GM12878 (cell line): ENCODE measurements around the gene ACTMAP. TPM values are rescaled to one million over a fixed set of nuclear protein-coding genes. Genes with fewer than 3 reads are reported as not detected.

ENCODE experiments used
- ATAC-seq: fragments of 200-7000 bp; cut with Tn5 transposase; 3 replicates; pipeline ENCODE4 v1.9.1; 2020; ENCODE audit warnings: mild to moderate bottlenecking, moderate library complexity
- BruUV-seq: library from RNA; stranded (reverse); fragments of 400-500 nt; replicated peaks from 2 replicates; lab custom pipeline; 2021; lab: Mats Ljungman, UMichigan
- CTCF ChIA-PET: fragments of 300-600 bp; sonication (Branson Sonifier 250); formaldehyde crosslinking; extraction: SDS; loops from one replicate; lab custom pipeline; 2021; ENCODE audit warnings: inconsistent platforms; lab: Yijun Ruan, JAX
- POLR2A ChIA-PET: fragments of 350-600 bp; formaldehyde crosslinking; extraction: SDS; loops from one replicate; lab custom pipeline; 2021; ENCODE audit warnings: inconsistent platforms; lab: Charles Lee
- RAD21 ChIA-PET: fragments of 300-600 bp; sonication (Branson Sonifier 250); formaldehyde crosslinking; loops from one replicate; lab custom pipeline; 2023; ENCODE audit warnings: antibody characterized with exemption; ENCODE audit not compliant: unreplicated experiment; lab: Charles Lee
- SMC1A ChIA-PET: fragments of 300-600 bp; sonication (Branson Sonifier 250); formaldehyde crosslinking; loops from one replicate; lab custom pipeline; 2023; ENCODE audit not compliant: unreplicated experiment, uncharacterized antibody; lab: Charles Lee
- DNase-seq: peaks from one replicate; pipeline ENCODE4 v3.0.0-alpha.2; 2011; ENCODE audit warnings: low read depth, low spot score
- FAIRE-seq: peaks from 3 replicates; lab custom pipeline; 2011; peaks lifted over from hg19 to GRCh38; lab: Jason Lieb, UNC
- H2AFZ ChIP-seq: 2 replicates; pipeline ENCODE4 v1.6.0; 2011; ENCODE audit warnings: low read depth, low read length, control low read depth; ENCODE audit not compliant: control insufficient read depth
- H3K27ac ChIP-seq: 2 replicates; pipeline ENCODE4 v1.5.1; 2011; ENCODE audit warnings: control low read depth; ENCODE audit not compliant: control insufficient read depth, insufficient read depth
- H3K27me3 ChIP-seq, 2 experiments: replicated peaks in 1 of 2; 2 replicates each; pipeline versions ENCODE4 v1.6.0 to v1.6.1; 2011; ENCODE audit warnings: low read length in 1 of 2; ENCODE audit not compliant: control insufficient read depth in 2 of 2, insufficient read depth in 2 of 2
- H3K36me3 ChIP-seq, 2 experiments: 2 replicates each; pipeline ENCODE4 v1.5.1; 2011; ENCODE audit warnings: low read length in 1 of 2; ENCODE audit not compliant: control insufficient read depth in 2 of 2, insufficient read depth in 2 of 2
- H3K4me1 ChIP-seq: 2 replicates; pipeline ENCODE4 v1.6.1; 2011; ENCODE audit warnings: mild to moderate bottlenecking, low read length, moderate library complexity, mixed read lengths; ENCODE audit not compliant: control insufficient read depth, insufficient read depth
- H3K4me2 ChIP-seq: 2 replicates; pipeline ENCODE4 v1.6.0; 2011; ENCODE audit warnings: control low read depth; ENCODE audit not compliant: control insufficient read depth, insufficient read depth
- H3K4me3 ChIP-seq: fragments of 200-600 bp; sonication (generic); 2 replicates; pipeline ENCODE4 v1.5.1; 2016
- H3K79me2 ChIP-seq: 2 replicates; pipeline ENCODE4 v1.6.0; 2011; ENCODE audit warnings: low read length; ENCODE audit not compliant: control insufficient read depth, insufficient read depth
- H3K9ac ChIP-seq: 2 replicates; pipeline ENCODE4 v1.8.0; 2011; ENCODE audit warnings: low read length, control low read depth, mixed read lengths; ENCODE audit not compliant: control insufficient read depth, insufficient read depth
- H3K9me3 ChIP-seq: replicated peaks from 3 replicates; pipeline ENCODE4 v1.5.1; 2011; ENCODE audit warnings: mild to moderate bottlenecking, low read length; ENCODE audit not compliant: control insufficient read depth, insufficient read depth
- H4K20me1 ChIP-seq: 2 replicates; pipeline ENCODE4 v1.6.0; 2011; ENCODE audit not compliant: control insufficient read depth, insufficient read depth
- BCL11A ChIP-seq: IDR thresholded peaks from 2 replicates; pipeline ENCODE4 v1.6.1; 2011; ENCODE audit warnings: low read depth, low read length
- CBFB ChIP-seq: IDR thresholded peaks from 2 replicates; pipeline ENCODE4 v1.6.1; 2016; ENCODE audit warnings: antibody characterized with exemption, low read depth
- FOS ChIP-seq: IDR thresholded peaks from 3 replicates; pipeline ENCODE4 v1.6.1; 2011; ENCODE audit warnings: borderline replicate concordance; ENCODE audit not compliant: insufficient read length; ENCODE audit errors: extremely low read depth
- HDGF ChIP-seq: fragments of 450-650 bp; IDR thresholded peaks from 2 replicates; pipeline ENCODE4 v1.6.1; 2016; ENCODE audit warnings: antibody characterized with exemption
- LARP7 ChIP-seq: fragments of 450-650 bp; IDR thresholded peaks from 2 replicates; pipeline ENCODE4 v1.6.1; 2017; ENCODE audit warnings: mild to moderate bottlenecking
- MEF2B ChIP-seq: fragments of 450-650 bp; IDR thresholded peaks from 2 replicates; pipeline ENCODE4 v1.6.1; 2018; ENCODE audit warnings: mild to moderate bottlenecking, moderate library complexity; ENCODE audit not compliant: partially characterized antibody, poor library complexity, severe bottlenecking
- MLLT1 ChIP-seq: fragments of 450-650 bp; IDR thresholded peaks from 2 replicates; pipeline ENCODE4 v1.6.1; 2016; ENCODE audit warnings: mild to moderate bottlenecking
- MTA3 ChIP-seq: IDR thresholded peaks from 2 replicates; pipeline ENCODE4 v1.6.1; 2012; ENCODE audit warnings: low read length, inconsistent platforms, borderline replicate concordance
- MYB ChIP-seq: fragments of 150-350 bp; IDR thresholded peaks from 2 replicates; pipeline ENCODE4 v1.6.1; 2014; ENCODE audit warnings: mild to moderate bottlenecking, low read depth, low read length, borderline replicate concordance
- NFXL1 ChIP-seq: fragments of 450-650 bp; IDR thresholded peaks from 2 replicates; pipeline ENCODE4 v1.6.1; 2017; ENCODE audit warnings: antibody characterized with exemption, mild to moderate bottlenecking, borderline replicate concordance
- POLR2AphosphoS2 ChIP-seq: IDR thresholded peaks from 2 replicates; pipeline ENCODE4 v1.6.1; 2011; ENCODE audit warnings: low read depth, mild to moderate bottlenecking, low read length, improper control_type of control experiment, moderate library complexity
- RB1 ChIP-seq: fragments of 450-650 bp; formaldehyde crosslinking; IDR thresholded peaks from 2 replicates; pipeline ENCODE4 v1.6.1; 2017; ENCODE audit warnings: mild to moderate bottlenecking, borderline replicate concordance
- RBBP5 ChIP-seq: fragments of 200-600 bp; sonication (generic); conservative IDR thresholded peaks from 2 replicates; pipeline ENCODE4 v1.6.1; 2016
- RUNX3 ChIP-seq: IDR thresholded peaks from 2 replicates; pipeline ENCODE4 v1.6.1; 2012; ENCODE audit warnings: low read length, inconsistent platforms
- SIN3A ChIP-seq: IDR thresholded peaks from 2 replicates; pipeline ENCODE4 v1.6.1; 2012; ENCODE audit warnings: low read depth, low read length, improper control_type of control experiment
- SKIL ChIP-seq: fragments of 450-650 bp; IDR thresholded peaks from 2 replicates; pipeline ENCODE4 v1.6.1; 2017; ENCODE audit warnings: mild to moderate bottlenecking, low read depth, inconsistent platforms; ENCODE audit not compliant: poor library complexity, severe bottlenecking
- SMARCA5 ChIP-seq: fragments of 450-650 bp; IDR thresholded peaks from 2 replicates; pipeline ENCODE4 v1.6.1; 2017; ENCODE audit warnings: mild to moderate bottlenecking
- SP1 ChIP-seq: IDR thresholded peaks from one replicate; pipeline ENCODE4 v1.6.1; 2011; ENCODE audit warnings: low read depth, low read length
- SPI1 ChIP-seq: IDR thresholded peaks from 2 replicates; pipeline ENCODE4 v1.6.1; 2011; ENCODE audit warnings: low read depth, mild to moderate bottlenecking, low read length, moderate library complexity, borderline replicate concordance; ENCODE audit not compliant: insufficient read depth
- TCF12 ChIP-seq: IDR thresholded peaks from 2 replicates; pipeline ENCODE4 v1.6.1; 2011; ENCODE audit warnings: low read depth, mild to moderate bottlenecking, low read length
- ZNF217 ChIP-seq: fragments of 450-650 bp; IDR thresholded peaks from 2 replicates; pipeline ENCODE4 v1.6.1; 2017; ENCODE audit warnings: antibody characterized with exemption, mild to moderate bottlenecking
- ZNF384 ChIP-seq: IDR thresholded peaks from 2 replicates; pipeline ENCODE4 v1.6.1; 2012; ENCODE audit warnings: low read depth, mild to moderate bottlenecking, low read length, improper control_type of control experiment, borderline replicate concordance
- WGBS: methylation state at CpG from one replicate; pipeline ENCODE4 v1.1.6; 2016; ENCODE audit warnings: low lambda C conversion rate; ENCODE audit not compliant: insufficient replicate concordance, insufficient coverage; ENCODE audit errors: missing lambda C conversion rate; 5-methylcytosine and 5-hydroxymethylcytosine counted together
- in situ Hi-C: fragments of 300-500 bp; cut with MboI; formaldehyde crosslinking; loops from 9 replicates; pipeline ENCODE4 v1.14.3; 2018; ENCODE audit warnings: mixed read lengths
- intact Hi-C: fragments of 100-400 bp; cut with micrococcal nuclease; formaldehyde crosslinking; loops from one replicate; pipeline ENCODE4 v1.14.2; 2022; ENCODE audit not compliant: unreplicated experiment
- polyA plus RNA-seq, 11 experiments: library from polyadenylated mRNA; depleted of rRNA in 4 of 11; unstranded in 6 of 11; stranded (reverse) in 5 of 11; fragments of >200 nt; fragmentation: Nextera tagmentation in 4 of 11; fragmentation: Illumina TruSeq in 1 of 11; extraction: Ambion mirVana in 4 of 11; extraction: Trizol in 1 of 11; gene quantifications; 1 replicate in 1 of 11; 2 replicates in 10 of 11; pipeline versions ENCODE4 v1.2.1 to v1.2.3, GENCODE V29; 2011 to 2016; ENCODE audit warnings: inconsistent platforms in 2 of 11, missing spikeins in 2 of 11, low read depth in 1 of 11
- total RNA-seq, 4 experiments: library from RNA; depleted of rRNA in 3 of 4; stranded (reverse); fragments of >200 nt in 3 of 4; fragmentation: Illumina TruSeq in 1 of 4; extraction: Trizol in 1 of 4; gene quantifications; 2 replicates each; pipeline versions ENCODE4 v1.2.1 to v1.2.3, GENCODE V29; 2013 to 2021

ACTMAP gene
- total and polyA plus RNA-seq, 10 of the 15 experiments (the other 5 are each of a cell fraction or from before 2014, with no cell fraction given), result 3.0 to 26.2 (median 11.1) TPM

GRCh38 chr19:40776932-40777644, 26.8 kb upstream of the ACTMAP start:
- in situ Hi-C loops, result no loop called here
- Histone ChIP-seq H3K4me3 (peak overlapping the region; percentile 70), H3K27me3 (no peaks in the 10 kb centered on the region), H3K79me2 (peaks cover 11% of the 10 kb centered on the region), H3K4me2 (peak overlapping the region; percentile 84), H4K20me1 (no peaks in the 10 kb centered on the region), H3K27ac (peak overlapping the region; percentile 100), H3K36me3 (no peaks in the 10 kb centered on the region), H2AFZ (no peak overlapping the region), H3K4me1 (peaks cover 39% of the 10 kb centered on the region), H3K9ac (peak overlapping the region; percentile 96), H3K9me3 (no peaks in the 10 kb centered on the region)
- 8% methylated on average over 13 of the region's 13 CpGs for WGBS
- ChIA-PET RAD21 (interaction anchor here (0.6 to 7.6 kb wide), 20 partner anchors 10 to 486 kb away, joined by 3 to 291 read pairs (median 4); partner anchors contain the start of genes ACTMAP, C19orf47, COQ8B and EGLN2), POLR2A (interaction anchor here (0.6 to 8.1 kb wide), 29 partner anchors 10 to 775 kb away, joined by 3 to 331 read pairs (median 6); partner anchors contain the start of genes ACTMAP, B9D2, COQ8B and EGLN2), CTCF (interaction anchor here (0.8 to 4.6 kb wide), 13 partner anchors 10 to 114 kb away, joined by 3 to 72 read pairs (median 5); partner anchors contain the start of genes ACTMAP, COQ8B, EGLN2 and ITPKC), SMC1A (interaction anchor here (0.7 to 11.2 kb wide), 14 partner anchors 9 to 487 kb away, joined by 3 to 256 read pairs (median 12); partner anchors contain the start of genes ACTMAP, COQ8B, EGLN2 and ITPKC)
- peak; percentile 99 for FAIRE-seq
- BruUV-seq, result no TSS peak
- intact Hi-C loops, result loop anchor here (1.0 kb wide), 3 partner anchors 21 to 26 kb away; partner anchors contain the start of gene SNRPA
- peak; percentile 99 for DNase-seq
- peak; percentile 79 for ATAC-seq
- TF ChIP-seq POLR2AphosphoS2 (no peak), HDGF (no peak), NFXL1 (no peak), BCL11A (peak; percentile 77; the same call in 1 of the 2 replicates), RBBP5 (no peak), ZNF217 (peak; percentile 100), MLLT1 (peak; percentile 99), SMARCA5 (peak; percentile 100), SIN3A (no peak), MTA3 (peak; percentile 96; the same call in 1 of the 2 replicates), CBFB (peak; percentile 99), SKIL (peak; percentile 97), SPI1 (peak; percentile 51; the same call in 1 of the 2 replicates), FOS (no peak), MEF2B (peak; percentile 77), LARP7 (peak; percentile 90), RUNX3 (peak; percentile 100), MYB (peak; percentile 73; the same call in 1 of the 2 replicates), ZNF384 (no peak), TCF12 (peak; percentile 98), SP1 (peak; percentile 64), RB1 (peak; percentile 63; the same call in 1 of the 2 replicates)
